HepG2 (cell line): ENCODE measurements around the gene BEST2. TPM values are rescaled to one million over a fixed set of nuclear protein-coding genes. Genes with fewer than 3 reads are reported as not detected.

Experiments
- CBFB ChIP-seq: sonication (generic); formaldehyde crosslinking; IDR thresholded peaks from 2 replicates; pipeline ENCODE4 v1.4.0; 2020; ENCODE audit warnings: missing genetic modification reagents
- FOXA3 ChIP-seq: IDR thresholded peaks from 2 replicates; pipeline ENCODE4 v1.6.1; 2016; ENCODE audit warnings: missing genetic modification reagents, missing compliant biosample characterization
- HCFC1 ChIP-seq: fragments of 150-350 bp; IDR thresholded peaks from 2 replicates; pipeline ENCODE4 v1.6.1; 2014; ENCODE audit warnings: low read depth, low read length
- HOXA7 ChIP-seq: sonication (generic); formaldehyde crosslinking; IDR thresholded peaks from 2 replicates; pipeline ENCODE4 v1.8.1; 2022; ENCODE audit warnings: mild to moderate bottlenecking, missing genetic modification reagents, moderate library complexity
- KLF16 ChIP-seq, 2 experiments: sonication (generic) in 1 of 2; formaldehyde crosslinking in 1 of 2; IDR thresholded peaks; 2 replicates each; pipeline versions ENCODE4 v1.6.1 to v1.8.0; 2016 to 2023; ENCODE audit warnings: missing genetic modification reagents in 2 of 2, missing compliant biosample characterization in 1 of 2
- SMAD1 ChIP-seq: sonication (generic); formaldehyde crosslinking; IDR thresholded peaks from 2 replicates; pipeline ENCODE4 v1.4.0; 2020; ENCODE audit warnings: missing genetic modification reagents, low read depth, mild to moderate bottlenecking, borderline replicate concordance
- SOX13 ChIP-seq, 3 experiments: fragments of 450-650 bp in 1 of 3; sonication (generic) in 1 of 3; formaldehyde crosslinking in 1 of 3; IDR thresholded peaks in 2 of 3; conservative IDR thresholded peaks in 1 of 3; 2 replicates each; pipeline versions ENCODE4 v1.5.0 to v1.6.1; 2016 to 2020; ENCODE audit warnings: antibody characterized with exemption in 1 of 3, mild to moderate bottlenecking in 1 of 3, missing compliant biosample characterization in 1 of 3, missing genetic modification reagents in 1 of 3, moderate library complexity in 1 of 3
- SOX5 ChIP-seq: IDR thresholded peaks from 2 replicates; pipeline ENCODE4 v1.6.1; 2016; ENCODE audit warnings: borderline replicate concordance
- TCF7L2 ChIP-seq: IDR thresholded peaks from 2 replicates; pipeline ENCODE4 v1.6.1; 2011; ENCODE audit warnings: mild to moderate bottlenecking, low read depth, low read length, moderate library complexity
- THRA ChIP-seq: sonication (generic); formaldehyde crosslinking; IDR thresholded peaks from 2 replicates; pipeline ENCODE4 v1.4.0; 2020; ENCODE audit warnings: missing genetic modification reagents, borderline replicate concordance
- XBP1 ChIP-seq: sonication (generic); formaldehyde crosslinking; IDR thresholded peaks from 2 replicates; pipeline ENCODE4 v1.5.0; 2020; ENCODE audit warnings: missing genetic modification reagents
- ZNF501 ChIP-seq: sonication (generic); formaldehyde crosslinking; IDR thresholded peaks from 2 replicates; pipeline ENCODE4 v1.5.1; 2020; ENCODE audit warnings: mild to moderate bottlenecking, moderate library complexity, missing genetic modification reagents
- ZNF512B ChIP-seq: sonication (generic); formaldehyde crosslinking; IDR thresholded peaks from 2 replicates; pipeline ENCODE4 v1.5.1; 2020; ENCODE audit warnings: missing genetic modification reagents, mild to moderate bottlenecking, borderline replicate concordance
- ZNF740 ChIP-seq: sonication (generic); formaldehyde crosslinking; IDR thresholded peaks from 2 replicates; pipeline ENCODE4 v1.4.0; 2020; ENCODE audit warnings: missing genetic modification reagents
- ZNF800 ChIP-seq: sonication (generic); formaldehyde crosslinking; IDR thresholded peaks from 2 replicates; pipeline ENCODE4 v1.4.0; 2020; ENCODE audit warnings: missing genetic modification reagents
- polyA plus RNA-seq, 8 experiments: library from polyadenylated mRNA; depleted of rRNA in 3 of 8; stranded (reverse) in 7 of 8; unstranded in 1 of 8; fragments of >200 nt; fragmentation: Illumina TruSeq in 4 of 8; extraction: Trizol in 4 of 8; gene quantifications; 2 replicates each; pipeline versions ENCODE4 v1.2.1 to v1.2.3, GENCODE V29; 2011 to 2016; ENCODE audit warnings: low read depth in 4 of 8, missing spikeins in 1 of 8, mixed read lengths in 1 of 8; ENCODE audit not compliant: insufficient read depth in 1 of 8
- total RNA-seq, 5 experiments: library from RNA; depleted of rRNA; stranded (reverse); fragments of >200 nt; fragmentation: Illumina TruSeq; extraction: Trizol; gene quantifications; 2 replicates each; pipeline ENCODE4 v1.2.3, GENCODE V29; 2016; ENCODE audit warnings: low read depth in 1 of 5
- TF ChIP-seq, protein P1 (sequence below): sonication (generic); formaldehyde crosslinking; IDR thresholded peaks from 2 replicates; pipeline ENCODE4 v1.4.0; 2020; ENCODE audit warnings: missing genetic modification reagents, borderline replicate concordance
- TF ChIP-seq, protein P2 (sequence below): sonication (generic); formaldehyde crosslinking; IDR thresholded peaks from 2 replicates; pipeline ENCODE4 v1.4.0; 2020; ENCODE audit warnings: missing genetic modification reagents

BEST2 gene
- total and polyA plus RNA-seq, 2 of the 13 experiments (the other 11 are each of a cell fraction or from before 2014, with no cell fraction given) = not detected

GRCh38 chr19:12788682-12789097, 37.1 kb downstream of the BEST2 start (continued):
- TF ChIP-seq, protein P1, sequence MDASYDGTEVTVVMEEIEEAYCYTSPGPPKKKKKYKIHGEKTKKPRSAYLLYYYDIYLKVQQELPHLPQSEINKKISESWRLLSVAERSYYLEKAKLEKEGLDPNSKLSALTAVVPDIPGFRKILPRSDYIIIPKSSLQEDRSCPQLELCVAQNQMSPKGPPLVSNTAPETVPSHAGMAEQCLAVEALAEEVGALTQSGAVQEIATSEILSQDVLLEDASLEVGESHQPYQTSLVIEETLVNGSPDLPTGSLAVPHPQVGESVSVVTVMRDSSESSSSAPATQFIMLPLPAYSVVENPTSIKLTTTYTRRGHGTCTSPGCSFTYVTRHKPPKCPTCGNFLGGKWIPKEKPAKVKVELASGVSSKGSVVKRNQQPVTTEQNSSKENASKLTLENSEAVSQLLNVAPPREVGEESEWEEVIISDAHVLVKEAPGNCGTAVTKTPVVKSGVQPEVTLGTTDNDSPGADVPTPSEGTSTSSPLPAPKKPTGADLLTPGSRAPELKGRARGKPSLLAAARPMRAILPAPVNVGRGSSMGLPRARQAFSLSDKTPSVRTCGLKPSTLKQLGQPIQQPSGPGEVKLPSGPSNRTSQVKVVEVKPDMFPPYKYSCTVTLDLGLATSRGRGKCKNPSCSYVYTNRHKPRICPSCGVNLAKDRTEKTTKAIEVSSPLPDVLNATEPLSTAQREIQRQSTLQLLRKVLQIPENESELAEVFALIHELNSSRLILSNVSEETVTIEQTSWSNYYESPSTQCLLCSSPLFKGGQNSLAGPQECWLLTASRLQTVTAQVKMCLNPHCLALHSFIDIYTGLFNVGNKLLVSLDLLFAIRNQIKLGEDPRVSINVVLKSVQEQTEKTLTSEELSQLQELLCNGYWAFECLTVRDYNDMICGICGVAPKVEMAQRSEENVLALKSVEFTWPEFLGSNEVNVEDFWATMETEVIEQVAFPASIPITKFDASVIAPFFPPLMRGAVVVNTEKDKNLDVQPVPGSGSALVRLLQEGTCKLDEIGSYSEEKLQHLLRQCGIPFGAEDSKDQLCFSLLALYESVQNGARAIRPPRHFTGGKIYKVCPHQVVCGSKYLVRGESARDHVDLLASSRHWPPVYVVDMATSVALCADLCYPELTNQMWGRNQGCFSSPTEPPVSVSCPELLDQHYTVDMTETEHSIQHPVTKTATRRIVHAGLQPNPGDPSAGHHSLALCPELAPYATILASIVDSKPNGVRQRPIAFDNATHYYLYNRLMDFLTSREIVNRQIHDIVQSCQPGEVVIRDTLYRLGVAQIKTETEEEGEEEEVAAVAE (CRISPR knock-in tag) = no peak
- TF ChIP-seq, protein P2, sequence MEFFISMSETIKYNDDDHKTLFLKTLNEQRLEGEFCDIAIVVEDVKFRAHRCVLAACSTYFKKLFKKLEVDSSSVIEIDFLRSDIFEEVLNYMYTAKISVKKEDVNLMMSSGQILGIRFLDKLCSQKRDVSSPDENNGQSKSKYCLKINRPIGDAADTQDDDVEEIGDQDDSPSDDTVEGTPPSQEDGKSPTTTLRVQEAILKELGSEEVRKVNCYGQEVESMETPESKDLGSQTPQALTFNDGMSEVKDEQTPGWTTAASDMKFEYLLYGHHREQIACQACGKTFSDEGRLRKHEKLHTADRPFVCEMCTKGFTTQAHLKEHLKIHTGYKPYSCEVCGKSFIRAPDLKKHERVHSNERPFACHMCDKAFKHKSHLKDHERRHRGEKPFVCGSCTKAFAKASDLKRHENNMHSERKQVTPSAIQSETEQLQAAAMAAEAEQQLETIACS (CRISPR knock-in tag) = no peak
- TF ChIP-seq KLF16 (CRISPR knock-in tag; IDR thresholded peaks at IDR 0.05) = no peak
- TF ChIP-seq ZNF740 (CRISPR knock-in tag) = no peak
- 0 out of 2 replicates have a peak, but pooled peaks have one; percentile 14 for TF ChIP-seq ZNF501
- no peak for TF ChIP-seq HOXA7 (CRISPR knock-in tag)
- no peak for TF ChIP-seq SOX5 (CRISPR knock-in tag)
- no peak for TF ChIP-seq TCF7L2
- no peak for TF ChIP-seq SOX13 (IDR thresholded peaks at IDR 0.05)
- peak in 1 of 2 experiments; percentile 14; a peak in 1 of 4 replicates for TF ChIP-seq SOX13 (CRISPR knock-in tag; conservative IDR thresholded peaks at IDR 0.05 in 1 of 2, IDR thresholded peaks at IDR 0.05 in 1 of 2)
- no peak for TF ChIP-seq SMAD1 (CRISPR knock-in tag)
- TF ChIP-seq XBP1 = no peak
- no peak for TF ChIP-seq ZNF800 (CRISPR knock-in tag)
- TF ChIP-seq CBFB (CRISPR knock-in tag) = no peak
- TF ChIP-seq THRA (CRISPR knock-in tag) = 0 out of 2 replicates have a peak, but pooled peaks have one; percentile 31
- no peak for TF ChIP-seq ZNF512B
- 0 out of 2 replicates have a peak, but pooled peaks have one; percentile 4 for TF ChIP-seq FOXA3
- no peak for TF ChIP-seq HCFC1
